ENCODE data around the gene WWOX.

The WWOX gene

DNA sequence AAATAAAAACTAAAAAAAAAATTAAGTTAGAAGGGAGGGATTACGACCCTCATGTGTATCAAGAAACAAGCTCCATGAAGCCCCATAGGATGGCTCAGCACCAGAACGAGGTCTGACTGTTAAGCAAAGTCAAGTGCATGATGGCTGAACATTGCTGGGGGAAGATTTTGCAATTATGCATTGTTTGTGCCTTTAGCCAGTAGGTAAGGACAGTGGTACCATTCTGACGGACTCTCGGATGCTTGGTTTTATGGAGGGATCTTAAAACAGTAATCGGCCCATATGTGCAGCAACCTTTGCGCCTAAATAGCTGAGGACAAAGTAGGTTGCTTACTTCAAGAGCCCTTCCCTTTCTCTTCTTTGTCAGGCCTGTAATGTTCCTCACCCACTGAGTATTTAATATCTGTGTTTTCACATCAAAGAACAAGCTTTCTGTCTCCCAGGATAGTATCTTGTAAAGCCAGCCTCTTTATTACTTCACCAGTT, 186.0 kb downstream of the WWOX start:
- no peak for DNase-seq (ENCODE audit: low read depth in 2 of 2)
- H3K4me3 ChIP-seq (replicated peaks in 1 of 2; ENCODE audit: low read depth in 2 of 2, low read length in 2 of 2): no peak overlapping the region
- TF ChIP-seq, protein P1, sequence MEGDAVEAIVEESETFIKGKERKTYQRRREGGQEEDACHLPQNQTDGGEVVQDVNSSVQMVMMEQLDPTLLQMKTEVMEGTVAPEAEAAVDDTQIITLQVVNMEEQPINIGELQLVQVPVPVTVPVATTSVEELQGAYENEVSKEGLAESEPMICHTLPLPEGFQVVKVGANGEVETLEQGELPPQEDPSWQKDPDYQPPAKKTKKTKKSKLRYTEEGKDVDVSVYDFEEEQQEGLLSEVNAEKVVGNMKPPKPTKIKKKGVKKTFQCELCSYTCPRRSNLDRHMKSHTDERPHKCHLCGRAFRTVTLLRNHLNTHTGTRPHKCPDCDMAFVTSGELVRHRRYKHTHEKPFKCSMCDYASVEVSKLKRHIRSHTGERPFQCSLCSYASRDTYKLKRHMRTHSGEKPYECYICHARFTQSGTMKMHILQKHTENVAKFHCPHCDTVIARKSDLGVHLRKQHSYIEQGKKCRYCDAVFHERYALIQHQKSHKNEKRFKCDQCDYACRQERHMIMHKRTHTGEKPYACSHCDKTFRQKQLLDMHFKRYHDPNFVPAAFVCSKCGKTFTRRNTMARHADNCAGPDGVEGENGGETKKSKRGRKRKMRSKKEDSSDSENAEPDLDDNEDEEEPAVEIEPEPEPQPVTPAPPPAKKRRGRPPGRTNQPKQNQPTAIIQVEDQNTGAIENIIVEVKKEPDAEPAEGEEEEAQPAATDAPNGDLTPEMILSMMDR (IDR thresholded peaks at IDR 0.05; ENCODE audit: low read depth, low read length): no peak

DNA sequence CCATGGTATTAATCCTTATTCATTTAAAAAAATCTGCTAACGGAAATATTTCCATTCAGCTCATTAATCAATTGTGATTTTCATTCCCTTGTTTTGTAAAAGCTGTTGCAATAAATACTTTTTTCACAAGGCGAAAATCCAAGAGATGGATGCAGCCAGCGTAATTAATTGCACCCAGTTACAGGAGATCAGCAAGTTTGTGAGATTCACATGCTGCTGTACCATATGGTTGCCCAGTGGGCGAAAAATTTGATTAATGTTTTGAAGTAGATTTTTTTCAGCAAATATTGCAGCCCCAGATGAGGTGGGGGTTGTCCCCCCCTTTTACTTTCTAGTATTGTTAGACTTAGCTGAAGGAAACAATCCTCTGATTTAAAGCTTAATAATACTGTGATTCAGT, 186.6 kb downstream of the WWOX start:
- no peak for DNase-seq (ENCODE audit: low read depth in 2 of 2)
- TF ChIP-seq, protein P1 (IDR thresholded peaks at IDR 0.05; ENCODE audit: low read depth, low read length): no peak

DNA sequence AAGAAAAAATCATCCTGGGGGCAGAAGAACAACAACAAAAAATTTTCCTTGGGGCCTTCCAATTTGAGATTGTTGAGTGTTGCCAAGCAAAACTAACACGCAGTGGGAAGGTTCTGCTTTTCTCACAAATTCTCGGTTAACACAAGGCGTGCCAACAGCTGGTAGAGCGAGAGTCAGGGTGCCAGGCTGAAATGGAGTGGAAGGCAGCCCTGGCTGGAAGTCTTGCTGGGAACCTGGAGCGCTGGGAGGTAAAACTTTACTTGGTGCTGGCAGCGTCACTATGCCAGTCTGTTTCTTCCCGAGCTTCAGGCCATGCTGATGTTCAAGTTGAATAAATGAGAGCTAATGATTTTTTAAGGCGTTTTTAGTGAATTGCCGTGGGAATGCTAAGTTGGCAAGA, 189.4 kb downstream of the WWOX start:
- TF ChIP-seq, protein P1 (IDR thresholded peaks at IDR 0.05; ENCODE audit: low read depth, low read length): no peak
- no peak overlapping the region for H3K4me3 ChIP-seq (replicated peaks in 1 of 2; ENCODE audit: low read depth in 2 of 2, low read length in 2 of 2)
- DNase-seq (ENCODE audit: low read depth in 2 of 2): no peak

More for the DNA sequence above, 186.6 kb downstream of the WWOX start:
- H3K4me3 ChIP-seq (replicated peaks in 1 of 2; ENCODE audit: low read depth in 2 of 2, low read length in 2 of 2): no peak overlapping the region

DNA sequence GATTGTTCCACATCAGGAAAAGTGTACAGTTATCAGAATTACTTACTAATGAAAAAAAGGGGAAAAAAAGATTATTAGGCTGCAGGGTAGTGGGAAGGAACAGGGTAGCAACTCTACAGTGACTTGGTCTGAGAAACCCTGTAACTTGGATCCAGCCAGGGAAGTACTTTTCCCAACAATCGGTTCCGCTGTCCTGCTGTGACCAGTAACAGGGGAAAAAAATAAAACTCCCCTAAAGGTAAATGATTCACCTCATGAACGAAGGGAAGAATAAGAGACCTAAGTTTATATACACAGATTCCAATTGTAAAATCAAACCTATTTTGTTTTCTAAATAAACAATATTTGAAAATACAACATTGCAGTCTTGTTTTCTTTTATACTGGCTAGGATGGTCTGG, 189.9 kb downstream of the WWOX start:
- H3K4me3 ChIP-seq (replicated peaks in 1 of 2; ENCODE audit: low read depth in 2 of 2, low read length in 2 of 2): no peak overlapping the region
- TF ChIP-seq, protein P1 (IDR thresholded peaks at IDR 0.05; ENCODE audit: low read depth, low read length): no peak
- no peak for DNase-seq (ENCODE audit: low read depth in 2 of 2)

DNA sequence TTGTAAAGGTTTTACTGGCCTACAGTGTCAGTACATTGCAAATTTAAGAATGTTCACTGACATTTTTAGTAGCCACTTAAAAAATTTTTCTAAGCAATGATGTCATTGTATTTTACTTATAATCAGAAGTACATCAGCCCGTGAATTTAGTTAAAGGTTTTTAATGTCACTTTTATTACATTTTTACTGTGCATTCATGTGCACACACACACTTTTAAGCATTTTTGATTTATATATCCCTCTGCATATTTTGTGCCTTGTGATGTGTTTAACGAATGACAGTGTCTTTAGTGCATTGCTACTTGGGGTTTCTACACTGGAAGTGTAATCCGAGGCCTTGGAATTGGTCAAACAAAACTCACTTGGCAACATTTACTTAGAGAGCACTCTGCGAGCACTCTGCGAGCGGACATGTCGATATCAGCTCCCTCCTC, 190.4 kb downstream of the WWOX start:
- TF ChIP-seq, protein P1 (IDR thresholded peaks at IDR 0.05; ENCODE audit: low read depth, low read length): no peak

DNA sequence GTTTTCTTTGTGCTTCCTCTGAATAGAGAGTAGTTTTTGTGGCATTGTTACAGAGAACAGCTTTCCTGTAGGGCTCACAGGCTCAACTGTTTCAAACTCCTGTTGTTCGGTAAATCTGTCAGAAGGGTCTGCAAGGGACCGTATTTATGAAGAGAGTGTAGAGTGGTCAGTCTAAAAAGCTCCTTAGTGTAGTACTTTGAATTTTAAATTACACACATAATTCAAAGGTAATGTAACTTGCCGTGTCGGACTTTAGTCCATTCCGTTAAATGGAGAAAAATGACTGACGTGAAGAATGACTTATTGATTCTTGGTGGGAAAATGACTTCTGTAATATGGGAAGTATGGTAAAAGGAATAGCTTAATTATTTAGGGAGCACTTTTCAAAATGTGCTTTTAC, 190.9 kb downstream of the WWOX start:
- DNase-seq (ENCODE audit: low read depth in 2 of 2): no peak
- no peak overlapping the region for H3K4me3 ChIP-seq (replicated peaks in 1 of 2; ENCODE audit: low read depth in 2 of 2, low read length in 2 of 2)
- TF ChIP-seq, protein P1 (IDR thresholded peaks at IDR 0.05; ENCODE audit: low read depth, low read length): no peak

More for the DNA sequence above, 190.4 kb downstream of the WWOX start:
- H3K4me3 ChIP-seq (replicated peaks in 1 of 2; ENCODE audit: low read depth in 2 of 2, low read length in 2 of 2): no peak overlapping the region
- DNase-seq (ENCODE audit: low read depth in 2 of 2): no peak
